Activated naive CD8-positive, alpha-beta T cell (primary cell): ENCODE measurements around the gene MPPED1.

Experiments
- H3K27ac Mint-ChIP-seq: one replicate; pipeline ENCODE4 v1.8.0; 2021; ENCODE audit warnings: mixed read lengths
- H3K27me3 Mint-ChIP-seq: one replicate; pipeline ENCODE4 v1.8.0; 2021; ENCODE audit warnings: mixed read lengths
- H3K36me3 Mint-ChIP-seq: one replicate; pipeline ENCODE4 v1.8.0; 2021; ENCODE audit warnings: mixed read lengths
- H3K4me1 Mint-ChIP-seq: one replicate; pipeline ENCODE4 v1.8.0; 2021; ENCODE audit warnings: low read depth, mixed read lengths
- H3K4me3 Mint-ChIP-seq: one replicate; pipeline ENCODE4 v1.8.0; 2021; ENCODE audit warnings: mild to moderate bottlenecking, mixed read lengths
- H3K9me3 Mint-ChIP-seq: one replicate; pipeline ENCODE4 v1.8.0; 2021; ENCODE audit warnings: low read depth, mixed read lengths

MPPED1 gene

DNA sequence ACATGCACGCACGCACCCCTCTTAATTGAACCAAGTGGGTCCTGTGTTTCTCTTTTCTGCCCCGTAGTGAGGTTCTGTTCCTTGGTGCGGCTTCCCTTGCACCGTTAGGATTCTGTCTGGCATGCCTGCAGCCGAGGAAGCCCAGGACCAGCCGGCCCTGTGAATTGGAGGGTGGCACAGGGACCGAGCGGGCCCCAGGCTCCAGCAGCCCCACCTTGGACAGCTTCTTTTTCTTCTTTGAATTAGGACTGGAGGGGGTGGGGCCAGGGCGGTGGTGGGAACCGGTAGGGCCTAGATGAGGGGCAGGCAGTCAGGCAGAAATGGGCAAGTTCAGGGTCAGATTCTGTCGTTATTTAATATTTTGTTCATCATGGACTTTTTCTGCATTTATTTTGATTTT is 94.7 kb downstream of the MPPED1 start:
- no peak overlapping the region for H3K4me3 Mint-ChIP-seq
- H3K27me3 Mint-ChIP-seq, result no peaks in the 10 kb centered on the region
- H3K36me3 Mint-ChIP-seq, result no peaks in the 10 kb centered on the region
- no peak overlapping the region for H3K27ac Mint-ChIP-seq
- H3K4me1 Mint-ChIP-seq, result no peaks in the 10 kb centered on the region
- H3K9me3 Mint-ChIP-seq, result no peaks in the 10 kb centered on the region

GRCh38 chr22:43507235-43507634 is 95.4 kb downstream of the MPPED1 start:
- Mint-ChIP-seq H3K4me3 (no peak overlapping the region), H3K27ac (no peak overlapping the region), H3K4me1 (no peaks in the 10 kb centered on the region), H3K36me3 (no peaks in the 10 kb centered on the region), H3K27me3 (no peaks in the 10 kb centered on the region), H3K9me3 (no peaks in the 10 kb centered on the region)

DNA sequence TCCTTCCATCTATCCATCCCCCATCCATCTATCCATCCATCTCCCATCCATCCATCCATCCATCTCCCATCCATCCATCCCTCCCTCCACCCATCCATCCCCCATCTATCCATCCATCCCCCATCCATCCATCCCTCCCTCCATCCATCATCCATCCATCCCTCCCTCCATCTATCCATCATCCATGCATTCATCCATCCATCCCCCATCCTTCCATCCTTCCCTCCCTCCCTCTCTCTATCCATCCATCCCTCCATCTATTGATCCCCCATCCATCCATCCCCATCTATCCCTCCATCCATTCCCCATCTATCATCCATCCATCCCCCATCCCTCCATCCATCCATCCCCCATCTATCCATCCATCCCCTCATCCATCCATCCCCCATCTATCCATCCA is 96.7 kb downstream of the MPPED1 start:
- Mint-ChIP-seq H3K27me3 (no peaks in the 10 kb centered on the region), H3K9me3 (no peaks in the 10 kb centered on the region), H3K36me3 (no peaks in the 10 kb centered on the region), H3K4me1 (no peaks in the 10 kb centered on the region), H3K27ac (no peak overlapping the region), H3K4me3 (no peak overlapping the region)

DNA sequence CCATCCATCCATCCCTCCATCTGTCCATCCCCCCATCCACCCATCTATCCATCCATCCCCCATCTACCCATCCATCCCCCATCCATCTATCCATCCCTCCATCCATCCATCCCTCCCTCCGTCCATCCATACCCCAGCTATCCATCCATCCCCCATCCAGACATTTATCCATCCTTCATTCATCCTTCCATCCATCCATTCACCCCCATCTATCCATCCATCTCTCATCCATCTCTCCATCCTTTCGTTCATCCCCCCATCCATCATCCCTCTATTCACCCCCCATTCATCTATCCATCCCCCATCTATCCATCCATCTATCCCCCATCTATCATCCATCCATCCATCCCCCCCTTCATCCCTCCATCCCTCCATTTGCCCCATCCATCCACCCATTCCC is 97.5 kb downstream of the MPPED1 start:
- Mint-ChIP-seq H3K4me3 (no peak overlapping the region), H3K36me3 (no peaks in the 10 kb centered on the region), H3K4me1 (no peaks in the 10 kb centered on the region), H3K27me3 (no peaks in the 10 kb centered on the region), H3K9me3 (no peaks in the 10 kb centered on the region), H3K27ac (no peak overlapping the region)

DNA sequence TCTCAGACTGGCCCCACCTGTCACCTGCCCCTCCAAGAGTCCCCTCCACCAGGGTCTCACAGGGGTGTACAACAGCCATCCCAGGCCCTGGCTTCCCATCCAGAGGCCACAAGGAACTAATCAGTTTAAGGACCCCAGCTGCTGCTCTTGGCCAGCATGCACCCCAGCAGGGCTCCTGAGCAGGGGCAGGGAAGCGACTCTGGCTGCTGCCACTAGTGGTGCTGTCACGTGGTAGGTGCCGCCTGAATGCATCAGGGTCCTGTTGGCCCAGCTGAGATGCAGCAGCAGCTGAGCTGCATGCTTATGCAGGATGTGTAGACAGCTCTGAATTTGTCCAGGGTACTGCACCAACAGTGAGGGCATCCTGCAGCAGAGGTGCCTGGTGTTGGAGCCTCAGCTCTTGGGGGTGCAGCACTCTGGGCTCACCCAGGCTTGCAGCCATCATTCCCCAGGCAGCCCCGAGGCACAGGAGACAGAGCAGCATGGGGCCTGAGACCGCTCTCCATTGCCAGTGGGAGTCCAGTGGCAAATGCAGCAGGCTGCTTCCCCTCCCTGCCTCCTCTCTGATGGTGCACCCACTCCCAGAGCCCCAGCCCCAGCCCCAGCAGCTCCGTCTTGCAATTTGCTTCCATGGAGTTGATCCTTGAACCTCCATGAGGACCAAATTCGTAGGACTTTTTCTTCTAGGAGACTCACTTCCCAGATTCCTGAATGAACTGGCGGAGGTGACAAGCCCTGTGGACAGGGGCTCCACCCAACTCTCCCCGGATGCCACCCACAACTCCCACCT is 98.7 kb downstream of the MPPED1 start:
- Mint-ChIP-seq H3K4me1 (no peaks in the 10 kb centered on the region), H3K9me3 (no peaks in the 10 kb centered on the region), H3K27ac (no peak overlapping the region), H3K27me3 (no peaks in the 10 kb centered on the region), H3K36me3 (no peaks in the 10 kb centered on the region), H3K4me3 (no peak overlapping the region)

DNA sequence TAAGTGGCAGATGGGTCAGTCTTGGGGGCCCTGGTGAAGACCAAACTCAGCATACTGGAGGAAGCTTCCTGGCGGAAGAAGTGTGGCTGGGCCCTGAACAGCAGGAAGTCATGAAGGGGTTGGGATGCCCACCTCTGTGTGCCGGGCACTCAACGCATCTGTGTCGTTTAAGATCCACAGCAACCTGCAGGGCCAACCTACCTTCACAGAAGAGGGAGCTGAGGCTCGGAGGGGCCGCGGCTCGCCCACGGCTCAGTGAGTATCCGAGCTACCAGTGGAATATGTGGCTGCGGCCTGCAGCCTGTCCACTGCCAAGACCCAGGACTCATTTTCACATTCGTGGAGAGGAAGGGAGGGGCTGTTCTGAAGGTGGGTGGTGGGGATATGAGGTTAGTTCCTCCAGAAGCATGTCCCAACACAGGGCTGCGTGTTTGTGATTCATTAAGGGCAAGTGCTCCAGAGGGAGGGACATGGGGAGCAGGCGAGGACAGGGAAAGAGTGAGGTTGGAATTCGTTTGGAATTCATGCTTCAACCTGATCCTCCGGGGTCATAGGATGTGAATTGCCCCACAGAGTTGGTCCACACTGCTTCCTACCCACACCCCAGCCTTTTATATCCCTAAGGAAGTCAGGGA is 99.6 kb downstream of the MPPED1 start:
- Mint-ChIP-seq H3K36me3 (no peaks in the 10 kb centered on the region), H3K27ac (no peak overlapping the region), H3K27me3 (no peaks in the 10 kb centered on the region), H3K4me1 (no peaks in the 10 kb centered on the region), H3K9me3 (no peaks in the 10 kb centered on the region), H3K4me3 (no peak overlapping the region)

DNA sequence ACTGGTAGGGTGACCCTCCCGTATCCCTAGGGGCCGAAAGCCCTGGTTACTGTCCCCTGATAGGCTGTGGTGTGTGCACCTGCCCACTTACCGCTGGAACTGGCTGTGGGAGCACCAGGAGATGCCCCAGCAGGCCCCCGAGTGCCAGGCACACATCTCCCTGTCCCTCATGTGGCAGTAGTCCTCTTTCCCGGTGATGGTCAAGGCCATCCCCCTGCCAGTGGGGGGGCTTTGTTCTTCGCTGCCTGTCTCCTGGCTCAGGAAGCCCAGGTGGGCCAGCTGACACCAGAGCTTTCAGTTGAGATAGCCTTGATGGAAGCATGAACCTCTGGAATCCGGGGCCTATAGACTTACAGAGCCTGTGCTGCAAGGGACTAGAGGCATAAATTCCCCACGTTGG is 100.5 kb downstream of the MPPED1 start:
- H3K4me1 Mint-ChIP-seq, result no peaks in the 10 kb centered on the region
- no peaks in the 10 kb centered on the region for H3K36me3 Mint-ChIP-seq
- H3K27me3 Mint-ChIP-seq, result no peaks in the 10 kb centered on the region
- H3K27ac Mint-ChIP-seq, result no peak overlapping the region
- H3K4me3 Mint-ChIP-seq, result no peak overlapping the region
- H3K9me3 Mint-ChIP-seq, result no peaks in the 10 kb centered on the region

DNA sequence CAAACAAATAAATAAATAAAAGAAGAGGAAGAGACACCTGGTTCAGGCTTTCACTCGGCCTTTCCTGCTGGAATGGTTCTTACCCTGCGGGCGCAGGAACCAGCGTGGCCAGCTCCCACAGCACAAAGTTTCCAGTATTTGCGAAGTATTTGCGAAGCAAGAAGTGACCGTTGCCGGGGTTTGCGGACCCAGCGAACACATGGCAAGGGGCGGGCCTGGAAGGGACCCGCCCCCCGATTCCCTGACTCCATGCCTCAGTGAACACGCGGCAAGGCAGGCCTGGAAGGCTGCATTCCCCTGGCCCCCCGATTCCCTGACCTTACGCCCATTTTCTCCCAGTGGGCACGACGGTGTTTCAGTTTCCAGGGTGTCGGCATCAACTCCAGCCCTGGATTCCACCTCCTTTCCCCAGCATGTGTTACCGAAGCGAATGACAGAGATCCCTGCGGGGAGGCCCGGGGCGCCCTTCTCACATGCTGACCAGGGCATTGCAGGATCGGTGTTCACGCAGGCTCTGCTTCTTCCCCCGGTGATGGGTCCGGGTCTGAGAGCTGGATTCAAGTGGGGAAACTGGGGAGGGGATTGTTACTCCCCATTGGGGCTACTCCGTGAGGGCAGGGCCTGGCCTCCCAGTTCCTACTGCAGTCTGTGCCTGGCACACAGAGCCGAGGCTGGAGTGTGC is 102.8 kb downstream of the MPPED1 start:
- Mint-ChIP-seq H3K9me3 (no peaks in the 10 kb centered on the region), H3K36me3 (no peaks in the 10 kb centered on the region), H3K4me3 (no peak overlapping the region), H3K4me1 (no peaks in the 10 kb centered on the region), H3K27me3 (no peaks in the 10 kb centered on the region), H3K27ac (no peak overlapping the region)

- H3K4me3 Mint-ChIP-seq, result no peak overlapping the region
- H3K4me1 Mint-ChIP-seq, result no peaks in the 10 kb centered on the region
- H3K27me3 Mint-ChIP-seq, result no peaks in the 10 kb centered on the region
- no peaks in the 10 kb centered on the region for H3K36me3 Mint-ChIP-seq
- H3K9me3 Mint-ChIP-seq, result no peaks in the 10 kb centered on the region
- no peak overlapping the region for H3K27ac Mint-ChIP-seq
Measured at GRCh38 chr22:43515411-43515810, 103.6 kb downstream of the MPPED1 start.

DNA sequence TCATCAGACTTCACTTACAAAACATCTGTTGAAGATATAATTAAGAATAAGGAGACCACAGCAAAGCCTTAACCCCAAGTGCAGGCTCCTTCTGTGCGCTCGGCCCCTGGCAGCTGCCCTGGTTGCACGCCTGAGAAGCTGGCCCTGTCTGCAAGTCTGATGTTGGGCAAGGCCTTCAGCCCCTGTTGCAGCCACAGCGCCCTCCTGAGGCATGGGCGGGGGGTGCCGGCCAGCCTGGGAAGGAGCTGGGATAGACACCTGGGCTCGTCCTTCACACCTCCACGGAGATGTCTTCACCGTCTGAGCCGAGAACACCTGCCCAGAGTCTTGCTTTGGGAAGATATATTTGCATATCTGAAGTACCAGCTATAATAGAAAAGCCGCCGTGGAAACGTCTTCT is 104.1 kb downstream of the MPPED1 start:
- Mint-ChIP-seq H3K4me3 (no peak overlapping the region), H3K4me1 (no peaks in the 10 kb centered on the region), H3K36me3 (no peaks in the 10 kb centered on the region), H3K27me3 (no peaks in the 10 kb centered on the region), H3K27ac (no peak overlapping the region), H3K9me3 (no peaks in the 10 kb centered on the region)

GRCh38 chr22:43516386-43516785 is 104.6 kb downstream of the MPPED1 start:
- H3K9me3 Mint-ChIP-seq, result no peaks in the 10 kb centered on the region
- no peaks in the 10 kb centered on the region for H3K36me3 Mint-ChIP-seq
- no peaks in the 10 kb centered on the region for H3K4me1 Mint-ChIP-seq
- H3K27ac Mint-ChIP-seq, result no peak overlapping the region
- no peaks in the 10 kb centered on the region for H3K27me3 Mint-ChIP-seq
- H3K4me3 Mint-ChIP-seq, result no peak overlapping the region

- no peaks in the 10 kb centered on the region for H3K36me3 Mint-ChIP-seq
- no peaks in the 10 kb centered on the region for H3K4me1 Mint-ChIP-seq
- no peak overlapping the region for H3K4me3 Mint-ChIP-seq
- no peaks in the 10 kb centered on the region for H3K27me3 Mint-ChIP-seq
- H3K27ac Mint-ChIP-seq, result no peak overlapping the region
- no peaks in the 10 kb centered on the region for H3K9me3 Mint-ChIP-seq
Measured at GRCh38 chr22:43516996-43517635, 105.3 kb downstream of the MPPED1 start.

DNA sequence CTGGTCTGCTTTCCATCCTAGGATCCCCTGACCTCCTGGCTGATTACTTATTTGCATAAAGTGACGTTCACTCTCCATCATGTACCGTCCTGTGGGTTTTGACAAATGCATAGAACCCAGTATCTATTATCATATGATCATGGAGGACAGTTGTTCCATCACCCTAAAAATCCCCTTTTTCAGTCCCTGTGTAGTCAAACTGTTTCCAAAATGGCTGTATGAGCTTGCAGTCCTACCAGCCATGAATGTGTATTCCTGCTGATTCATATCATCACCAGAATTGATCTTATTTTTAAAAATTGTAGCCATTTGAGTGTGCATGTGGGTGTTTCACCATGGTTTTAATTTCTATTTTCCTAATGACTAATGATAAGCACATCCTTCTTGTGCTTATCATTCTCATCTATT is 108.8 kb downstream of the MPPED1 start:
- Mint-ChIP-seq H3K9me3 (no peaks in the 10 kb centered on the region), H3K4me3 (no peak overlapping the region), H3K36me3 (no peaks in the 10 kb centered on the region), H3K4me1 (no peaks in the 10 kb centered on the region), H3K27ac (peak overlapping the region; percentile 31), H3K27me3 (no peaks in the 10 kb centered on the region)

- Mint-ChIP-seq H3K36me3 (no peaks in the 10 kb centered on the region), H3K27me3 (no peaks in the 10 kb centered on the region), H3K4me1 (no peaks in the 10 kb centered on the region), H3K9me3 (no peaks in the 10 kb centered on the region), H3K27ac (no peak overlapping the region), H3K4me3 (no peak overlapping the region)
Measured at GRCh38 chr22:43521716-43522115, 109.9 kb downstream of the MPPED1 start.

- no peak overlapping the region for H3K27ac Mint-ChIP-seq
- no peak overlapping the region for H3K4me3 Mint-ChIP-seq
- H3K36me3 Mint-ChIP-seq, result no peaks in the 10 kb centered on the region
- H3K27me3 Mint-ChIP-seq, result no peaks in the 10 kb centered on the region
- H3K4me1 Mint-ChIP-seq, result no peaks in the 10 kb centered on the region
- no peaks in the 10 kb centered on the region for H3K9me3 Mint-ChIP-seq
Measured at GRCh38 chr22:43526117-43526655, 114.4 kb downstream of the MPPED1 start.
